Activated T-cell treated with anti-CD3 and anti-CD28 coated beads, Interleukin-2, amount 50 U/mL, for 72 hours (primary cell): ENCODE data around the gene TMEM69. TPM values are rescaled to one million over a fixed set of nuclear protein-coding genes. Genes with fewer than 3 reads are reported as not detected.
"Not testable (repeated sequence)": the region's sequence is repeated elsewhere in the genome, so short reads cannot be mapped to it uniquely, and the experiment has no call there.

Experiments
- ATAC-seq, 2 donors: fragments of 150-1000 bp; cut with Tn5 transposase; replicated peaks in 1 of 2; 2 replicates each; pipeline ENCODE4 v1.10.0; 2021; ENCODE audit warnings: moderate library complexity in 2 of 2, mild to moderate bottlenecking in 1 of 2
- DNase-seq, 2 donors: peaks; one replicate each; pipeline ENCODE4 v3.0.0; 2021 to 2022; ENCODE audit warnings: mixed read lengths in 1 of 2
- H3K27ac Mint-ChIP-seq: one replicate; pipeline ENCODE4 v1.8.0; 2022; ENCODE audit warnings: mild to moderate bottlenecking, moderate library complexity, mixed read lengths
- H3K27me3 Mint-ChIP-seq: one replicate; pipeline ENCODE4 v1.8.0; 2022; ENCODE audit warnings: low read depth, mixed read lengths
- H3K36me3 Mint-ChIP-seq, 2 donors: one replicate each; pipeline ENCODE4 v1.8.0; 2022; ENCODE audit warnings: mixed read lengths in 2 of 2, mild to moderate bottlenecking in 1 of 2; ENCODE audit not compliant: insufficient read depth in 2 of 2
- H3K4me1 Mint-ChIP-seq: one replicate; pipeline ENCODE4 v1.8.0; 2022; ENCODE audit warnings: low read depth, mixed read lengths
- H3K4me3 Mint-ChIP-seq, 2 donors: one replicate each; pipeline ENCODE4 v1.8.0; 2022; ENCODE audit warnings: mild to moderate bottlenecking in 2 of 2, mixed read lengths in 2 of 2, moderate library complexity in 2 of 2
- H3K9me3 Mint-ChIP-seq, 2 donors: one replicate each; pipeline ENCODE4 v1.8.0; 2022; ENCODE audit warnings: mixed read lengths in 2 of 2
- total RNA-seq, 2 donors: library from RNA; stranded (reverse); gene quantifications; one replicate each; pipeline ENCODE4 v1.2.3, GENCODE V29; 2022

The TMEM69 gene
- total RNA-seq, 2 donors from 2014 or later, result 28.3 to 30.3 TPM

GRCh38 chr1:45667321-45668111, 20.5 kb upstream of the TMEM69 start:
- no peak overlapping the region for H3K4me3 Mint-ChIP-seq
- peaks cover 50% of the 10 kb centered on the region for H3K4me1 Mint-ChIP-seq
- no peaks in the 10 kb centered on the region for H3K27me3 Mint-ChIP-seq

DNA sequence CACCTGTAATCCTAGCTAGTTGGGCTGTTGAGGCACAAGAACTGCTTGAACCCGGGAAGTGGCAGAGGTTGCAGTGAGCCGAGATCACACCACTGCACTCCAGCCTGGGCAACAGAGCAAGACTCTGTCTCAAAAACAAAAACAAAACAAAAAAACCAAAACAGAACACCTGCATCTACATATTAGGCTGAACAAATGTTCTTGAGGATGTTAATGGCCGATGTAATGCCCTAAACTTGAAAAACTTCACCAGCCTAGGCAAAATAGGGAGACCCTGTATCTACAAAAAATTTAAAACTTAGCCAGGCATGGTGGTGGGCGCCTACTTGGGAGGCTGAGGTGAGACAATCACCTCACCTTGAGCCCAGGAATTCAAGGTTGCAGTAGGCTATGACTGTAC, 19.5 kb upstream of the TMEM69 start:
- Mint-ChIP-seq H3K27ac (peak overlapping the region; percentile 27), H3K4me1 (peaks cover 53% of the 10 kb centered on the region), H3K36me3 (peaks cover 0 to 4% of the 10 kb centered on the region in 2 donors), H3K27me3 (no peaks in the 10 kb centered on the region), H3K4me3 (no peak overlapping the region), H3K9me3 (no peaks in the 10 kb centered on the region)
- DNase-seq (no peak), ATAC-seq (no peak)

More at GRCh38 chr1:45667321-45668111, 20.5 kb upstream of the TMEM69 start:
- Mint-ChIP-seq H3K36me3 (peaks cover 0 to 7% of the 10 kb centered on the region in 2 donors), H3K27ac (no peak overlapping the region), H3K9me3 (no peaks in the 10 kb centered on the region)
- no peak for ATAC-seq
- no peak for DNase-seq

GRCh38 chr1:45669379-45669778, 18.6 kb upstream of the TMEM69 start:
- Mint-ChIP-seq H3K9me3 (no peaks in the 10 kb centered on the region), H3K36me3 (peaks cover 0 to 4% of the 10 kb centered on the region in 2 donors), H3K4me1 (peaks cover 55% of the 10 kb centered on the region), H3K4me3 (no peak overlapping the region), H3K27me3 (no peaks in the 10 kb centered on the region), H3K27ac (no peak overlapping the region)
- ATAC-seq (peak in 1 of 2 donors; percentile 15), DNase-seq (no peak)

DNA sequence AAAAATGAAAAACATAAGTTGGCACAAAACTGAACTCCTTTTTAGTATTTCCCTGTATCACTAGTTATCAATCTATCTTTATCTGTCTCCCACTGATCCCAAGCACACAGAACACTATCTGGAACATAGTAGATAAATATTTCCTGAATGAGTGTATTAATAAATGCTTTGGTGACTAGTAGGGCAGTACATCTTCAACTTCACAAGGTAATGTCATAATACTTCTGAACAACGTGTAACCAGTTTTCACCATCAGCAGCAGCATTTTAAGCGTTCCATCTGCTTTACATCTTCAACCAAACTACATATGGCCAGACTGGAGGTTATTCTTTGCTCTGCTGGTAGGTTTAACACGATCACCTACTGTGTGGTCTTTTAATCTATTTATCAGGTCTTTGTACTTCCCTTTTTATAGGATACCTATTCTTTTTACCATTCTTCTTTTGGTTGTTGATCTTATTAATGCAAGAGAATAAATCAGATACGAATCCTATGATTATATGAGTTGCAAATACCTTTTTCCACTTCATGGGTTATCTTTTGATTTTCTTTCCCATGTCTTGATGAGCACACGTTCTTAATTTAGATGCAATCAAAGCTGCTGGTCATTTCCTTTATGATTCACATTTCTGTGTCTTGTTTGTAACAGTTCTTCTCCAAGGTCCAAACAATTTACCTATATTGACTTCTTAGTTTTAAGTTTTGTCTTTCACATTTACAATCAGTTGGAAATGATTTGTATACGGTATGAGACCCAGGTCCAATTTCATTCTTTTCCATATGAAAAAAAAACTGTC, 17.9 kb upstream of the TMEM69 start:
- H3K27ac Mint-ChIP-seq, result peak overlapping the region; percentile 47
- no peaks in the 10 kb centered on the region for H3K27me3 Mint-ChIP-seq
- H3K4me1 Mint-ChIP-seq, result peaks cover 62% of the 10 kb centered on the region
- no peak for ATAC-seq
- no peak overlapping the region for H3K4me3 Mint-ChIP-seq
- H3K9me3 Mint-ChIP-seq, result no peaks in the 10 kb centered on the region
- peaks cover 0 to 4% of the 10 kb centered on the region in 2 donors for H3K36me3 Mint-ChIP-seq
- no peak for DNase-seq

- Mint-ChIP-seq H3K36me3 (peaks cover 0 to 4% of the 10 kb centered on the region in 2 donors), H3K4me3 (no peak overlapping the region), H3K4me1 (peaks cover 74% of the 10 kb centered on the region), H3K9me3 (no peaks in the 10 kb centered on the region), H3K27ac (no peak overlapping the region), H3K27me3 (no peaks in the 10 kb centered on the region)
- ATAC-seq (no peak), DNase-seq (no peak)
Measured at GRCh38 chr1:45673956-45674355, 14.0 kb upstream of the TMEM69 start.

DNA sequence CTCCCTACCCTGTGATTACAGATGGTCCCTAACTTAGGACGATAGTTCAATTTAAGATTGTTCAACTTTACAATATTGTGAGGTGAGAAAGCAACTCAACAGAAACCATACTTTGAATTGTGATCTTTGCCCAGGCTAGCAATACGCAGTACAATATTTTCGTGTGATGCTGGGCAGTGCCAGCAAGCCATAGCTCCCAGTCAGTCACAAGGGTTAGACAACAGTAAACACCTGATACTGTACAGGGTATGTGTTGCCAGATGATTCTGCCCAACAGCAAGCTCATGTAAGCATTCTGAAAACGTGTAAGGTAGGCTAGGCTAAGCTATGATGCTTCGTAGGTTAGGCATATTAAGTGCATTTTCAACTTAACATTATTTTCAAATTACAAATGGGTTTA, 13.5 kb upstream of the TMEM69 start:
- no peak for ATAC-seq
- Mint-ChIP-seq H3K9me3 (no peaks in the 10 kb centered on the region), H3K36me3 (peaks cover 0 to 4% of the 10 kb centered on the region in 2 donors), H3K4me1 (peaks cover 76% of the 10 kb centered on the region), H3K27me3 (no peaks in the 10 kb centered on the region), H3K4me3 (no peak overlapping the region), H3K27ac (no peak overlapping the region)
- no peak for DNase-seq

DNA sequence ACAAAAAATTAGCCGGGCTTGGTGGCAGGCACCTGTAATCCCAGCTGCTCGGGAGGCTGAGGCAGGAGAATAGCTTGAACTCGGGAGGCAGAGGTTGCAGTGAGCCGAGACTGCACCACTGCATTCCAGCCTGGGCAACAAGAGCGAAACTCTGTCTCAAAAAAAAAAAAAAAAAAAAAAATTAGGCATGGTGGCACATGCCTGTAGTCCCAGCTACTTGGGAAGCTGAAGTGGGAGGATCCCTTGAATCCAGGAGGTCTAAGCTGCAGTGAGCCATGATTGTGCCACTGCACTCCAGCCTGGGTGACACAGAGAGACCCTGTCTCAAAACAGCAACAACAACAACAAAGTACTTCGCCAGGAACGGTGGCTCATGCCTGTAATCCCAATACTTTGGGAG, 11.4 kb upstream of the TMEM69 start:
- not testable (repeated sequence) for H3K4me3 Mint-ChIP-seq, H3K27ac Mint-ChIP-seq
- H3K4me1 Mint-ChIP-seq, result peaks cover 79% of the 10 kb centered on the region

GRCh38 chr1:45677751-45678245, 10.2 kb upstream of the TMEM69 start:
- no peak for DNase-seq
- no peak overlapping the region for H3K4me3 Mint-ChIP-seq
- H3K9me3 Mint-ChIP-seq, result no peaks in the 10 kb centered on the region
- no peak overlapping the region for H3K27ac Mint-ChIP-seq
- no peaks in the 10 kb centered on the region for H3K27me3 Mint-ChIP-seq
- peaks cover 87% of the 10 kb centered on the region for H3K4me1 Mint-ChIP-seq
- peaks cover 0 to 2% of the 10 kb centered on the region in 2 donors for H3K36me3 Mint-ChIP-seq
- no peak for ATAC-seq

More for the DNA sequence above, 11.4 kb upstream of the TMEM69 start:
- H3K27me3 Mint-ChIP-seq, H3K36me3 Mint-ChIP-seq, ATAC-seq, H3K9me3 Mint-ChIP-seq, DNase-seq: not testable (repeated sequence)

- DNase-seq (no peak), ATAC-seq (no peak)
- Mint-ChIP-seq H3K27ac (peak overlapping the region; percentile 46), H3K9me3 (no peaks in the 10 kb centered on the region), H3K4me1 (peaks cover 84% of the 10 kb centered on the region), H3K36me3 (peaks cover 0 to 2% of the 10 kb centered on the region in 2 donors), H3K4me3 (no peak overlapping the region), H3K27me3 (no peaks in the 10 kb centered on the region)
Measured at GRCh38 chr1:45678489-45678888, 9.5 kb upstream of the TMEM69 start.

DNA sequence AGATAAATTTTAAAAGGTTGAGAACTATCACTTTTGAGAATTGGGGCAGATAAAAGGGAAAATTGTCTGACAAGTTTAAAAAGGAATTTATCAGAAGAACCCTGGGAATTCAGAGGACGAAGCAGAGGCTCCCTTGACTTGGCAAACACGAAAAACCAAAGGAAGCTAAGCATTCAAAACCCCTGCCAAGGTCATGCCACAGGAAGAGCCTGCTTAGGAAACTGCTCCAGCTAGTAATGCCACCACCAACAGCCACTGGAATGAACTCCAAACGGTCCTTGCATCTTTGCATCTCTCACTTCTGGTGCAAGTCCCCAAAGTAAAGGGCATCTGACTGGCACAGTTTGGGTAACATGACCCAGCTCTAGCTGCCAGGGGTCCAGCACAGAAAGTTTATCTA, 8.9 kb upstream of the TMEM69 start:
- peak overlapping the region; percentile 46 for H3K27ac Mint-ChIP-seq
- DNase-seq, result no peak
- peaks cover 0 to 2% of the 10 kb centered on the region in 2 donors for H3K36me3 Mint-ChIP-seq
- no peaks in the 10 kb centered on the region for H3K9me3 Mint-ChIP-seq
- no peaks in the 10 kb centered on the region for H3K27me3 Mint-ChIP-seq
- H3K4me3 Mint-ChIP-seq, result peak overlapping the region in 1 of 2 donors; percentile 9
- ATAC-seq, result no peak
- peaks cover 80% of the 10 kb centered on the region for H3K4me1 Mint-ChIP-seq

GRCh38 chr1:45682942-45683341, 5.0 kb upstream of the TMEM69 start:
- Mint-ChIP-seq H3K27me3 (no peaks in the 10 kb centered on the region), H3K27ac (peak overlapping the region; percentile 54), H3K36me3 (peaks cover 1 to 3% of the 10 kb centered on the region in 2 donors), H3K9me3 (no peaks in the 10 kb centered on the region), H3K4me3 (peak overlapping the region in 1 of 2 donors; percentile 39), H3K4me1 (peaks cover 65% of the 10 kb centered on the region)
- DNase-seq, result no peak
- no peak for ATAC-seq

DNA sequence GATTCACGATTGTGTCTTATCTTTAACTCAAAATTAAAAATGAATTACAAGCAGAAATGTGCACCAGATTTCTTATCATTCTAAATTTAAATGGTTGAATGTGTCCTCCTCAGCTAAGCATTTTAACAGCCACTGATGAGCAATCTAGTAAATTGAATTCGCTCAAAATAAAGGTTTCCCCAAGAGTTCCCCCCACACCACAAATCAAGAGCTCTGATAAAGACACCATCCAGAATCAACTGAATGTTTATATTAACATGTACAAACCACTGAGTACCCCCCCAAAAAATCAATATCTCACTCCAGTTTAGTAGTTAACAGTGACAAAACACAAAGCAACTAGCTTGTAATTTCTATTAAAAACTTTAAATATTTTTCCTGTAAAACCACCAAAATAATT, 3.6 kb upstream of the TMEM69 start:
- H3K36me3 Mint-ChIP-seq, result peaks cover 3% of the 10 kb centered on the region in 2 donors
- peaks cover 62% of the 10 kb centered on the region for H3K4me1 Mint-ChIP-seq
- ATAC-seq (no peak), DNase-seq (no peak)
- no peaks in the 10 kb centered on the region for H3K27me3 Mint-ChIP-seq
- peak overlapping the region; percentile 93 for H3K27ac Mint-ChIP-seq
- H3K4me3 Mint-ChIP-seq, result peak overlapping the region; percentile 96 to 100
- H3K9me3 Mint-ChIP-seq, result no peaks in the 10 kb centered on the region
